PC-9 (cell line): ENCODE data around the gene ELOVL7.

Experiments
- CTCF ChIP-seq: fragments of 200-600 bp; sonication (generic); conservative IDR thresholded peaks from 2 replicates; pipeline ENCODE4 v1.6.1; 2017; ENCODE audit warnings: mixed run types, antibody characterized with exemption, mild to moderate bottlenecking, moderate library complexity
- EZH2 ChIP-seq: fragments of 200-600 bp; sonication (generic); IDR thresholded peaks from 2 replicates; pipeline ENCODE4 v1.8.0; 2017; ENCODE audit warnings: antibody characterized with exemption, low read depth

DNA sequence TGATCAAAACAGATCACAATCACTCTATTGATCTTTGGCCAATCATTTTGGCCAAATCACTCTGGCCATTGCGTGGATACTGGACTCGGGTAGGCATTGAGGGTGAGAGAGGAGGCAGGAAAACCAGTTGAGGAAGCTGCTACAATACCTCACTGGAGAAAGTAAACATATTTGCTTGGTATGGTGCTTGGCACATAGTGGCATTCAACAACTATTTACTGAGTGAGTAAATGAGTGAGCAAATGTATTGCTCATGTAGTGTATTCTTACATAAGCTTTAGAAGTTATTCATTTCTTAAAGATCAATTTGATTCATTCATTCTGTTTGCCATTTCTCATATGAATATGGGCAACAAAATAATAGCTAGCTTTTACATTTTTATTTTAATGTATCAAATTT lies 140.1 kb downstream of the ELOVL7 start:
- no peak for TF ChIP-seq CTCF
- no peak for TF ChIP-seq EZH2
